Stimulated activated CD4-positive, alpha-beta T cell treated with anti-CD3 and anti-CD28 coated beads, Interleukin-1b, Interleukin-23, amount 100 ng/mL, for 24 hours (primary cell): ENCODE measurements around the gene IGFBP7.

Experiments
- DNase-seq, 4 experiments: peaks; one replicate each; pipeline ENCODE4 v3.0.0-alpha.2; 2020; ENCODE audit warnings: low read depth in 4 of 4, low spot score in 1 of 4

IGFBP7 gene

DNA sequence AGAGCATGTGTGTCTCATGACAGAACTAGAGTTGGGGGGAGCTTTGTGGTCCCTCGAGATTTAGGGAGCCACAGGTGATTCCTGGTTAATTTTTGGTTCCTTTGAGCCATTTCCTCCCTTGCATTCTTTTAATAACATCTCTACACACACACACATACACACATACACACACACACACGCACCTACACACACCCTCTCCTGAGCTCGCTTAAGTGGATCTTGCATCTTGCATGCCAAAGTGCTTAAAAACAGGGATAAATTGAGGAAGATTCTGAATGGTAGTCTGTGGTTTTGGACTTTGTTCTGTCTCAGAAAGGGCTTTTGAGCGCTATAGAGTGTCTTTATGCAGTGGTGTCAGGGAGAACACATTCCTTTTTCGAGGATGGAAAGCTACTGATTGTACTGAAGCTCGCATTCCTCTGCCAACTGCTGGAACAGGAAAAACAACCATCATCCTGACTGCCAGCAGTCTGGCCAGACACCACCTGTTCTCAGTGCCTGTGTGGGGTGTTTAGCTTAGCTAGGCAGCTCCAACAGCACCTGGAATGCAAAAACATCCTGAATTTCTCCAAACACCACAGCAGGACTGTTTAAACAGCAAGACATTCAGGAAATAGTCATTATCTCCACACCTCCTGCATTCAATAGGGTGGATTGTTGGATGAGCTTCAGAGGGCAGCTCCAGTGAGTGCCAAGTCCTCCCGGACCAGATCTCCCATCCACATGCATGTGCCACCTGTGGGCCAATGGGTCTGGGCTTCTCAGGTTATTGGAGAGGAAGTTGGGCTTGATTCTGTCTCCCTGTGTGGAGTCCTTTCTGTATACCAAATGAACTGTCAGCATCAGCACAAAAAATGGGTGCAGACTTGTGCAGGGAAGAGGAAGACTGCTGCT, 21.9 kb upstream of the IGFBP7 start:
- no peak for DNase-seq

DNA sequence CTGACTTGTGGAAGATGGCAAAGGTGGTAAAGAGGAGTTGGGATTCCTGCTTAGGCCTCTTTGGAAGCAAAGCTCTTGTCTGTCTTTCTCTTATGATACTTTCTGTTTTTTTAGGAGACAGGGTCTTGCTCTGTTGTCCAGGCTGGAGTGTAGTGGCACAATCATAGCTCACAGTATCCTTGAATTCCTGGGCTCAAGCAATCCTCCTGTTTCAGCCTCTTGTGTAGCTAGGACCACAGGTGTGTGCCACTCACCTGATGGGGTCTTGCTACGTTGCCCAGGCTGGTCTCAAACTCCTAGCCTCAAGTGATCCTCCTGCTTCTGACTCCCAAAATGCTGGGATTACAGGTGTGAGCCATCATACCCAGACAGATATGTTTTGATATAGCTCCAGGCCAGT, 19.3 kb upstream of the IGFBP7 start:
- DNase-seq: no peak

DNA sequence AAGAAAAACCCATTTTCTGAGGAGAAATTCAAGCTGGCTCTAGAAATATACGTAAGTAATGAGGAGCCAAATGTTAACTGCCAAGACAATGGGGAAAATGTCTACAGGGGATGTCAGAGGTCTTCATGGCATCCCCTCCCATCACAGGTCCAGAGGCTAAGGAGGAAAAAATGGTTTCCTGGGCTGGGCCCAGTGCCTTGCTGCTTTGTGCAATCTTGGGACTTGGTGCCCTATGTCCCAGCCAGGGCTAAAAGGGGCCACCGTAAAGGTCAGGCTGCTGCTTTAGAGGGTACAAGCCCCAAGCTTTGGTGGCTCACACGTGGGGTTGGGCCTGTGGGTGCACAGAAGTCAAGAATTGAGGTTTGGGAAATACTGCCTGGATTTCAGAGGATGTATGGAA, 17.2 kb upstream of the IGFBP7 start:
- DNase-seq: no peak

DNA sequence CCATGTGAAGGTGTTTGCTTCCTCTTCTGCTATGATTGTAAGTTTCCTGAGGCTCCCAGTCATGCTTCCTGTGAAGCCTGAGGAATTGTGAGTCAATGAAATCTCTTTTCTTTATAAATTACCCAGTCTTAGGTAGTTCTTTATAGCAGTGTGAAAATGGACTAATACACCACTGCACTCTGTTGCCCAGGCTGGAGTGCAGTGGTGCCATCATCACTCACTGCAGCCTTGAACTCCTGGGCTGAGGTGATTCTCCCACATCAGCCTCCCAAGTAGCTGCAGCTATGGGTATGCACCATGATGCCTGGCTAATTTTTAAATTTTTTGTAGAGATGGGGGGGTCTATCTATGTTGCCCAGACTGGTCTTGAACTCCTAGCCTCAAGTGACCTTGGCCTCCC, 15.8 kb upstream of the IGFBP7 start:
- DNase-seq: no peak

DNA sequence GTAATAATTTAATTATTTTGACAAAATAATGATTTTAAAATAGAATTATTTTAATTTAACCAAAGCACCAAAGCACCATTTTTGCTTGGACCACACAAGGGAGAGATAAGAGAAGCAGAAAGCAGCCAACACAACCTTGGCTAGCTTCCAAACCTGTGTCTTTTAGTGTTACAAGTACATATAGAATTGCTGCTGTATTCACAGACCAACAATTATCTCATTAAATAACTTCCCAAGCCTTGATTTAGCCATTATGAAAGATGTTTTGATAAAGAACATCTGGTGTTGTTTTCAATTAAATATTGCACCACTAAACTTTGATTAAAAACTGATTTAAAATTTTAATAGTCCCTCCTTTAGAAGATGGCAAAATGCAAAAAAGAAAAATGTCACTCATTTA, 14.0 kb upstream of the IGFBP7 start:
- DNase-seq: no peak

DNA sequence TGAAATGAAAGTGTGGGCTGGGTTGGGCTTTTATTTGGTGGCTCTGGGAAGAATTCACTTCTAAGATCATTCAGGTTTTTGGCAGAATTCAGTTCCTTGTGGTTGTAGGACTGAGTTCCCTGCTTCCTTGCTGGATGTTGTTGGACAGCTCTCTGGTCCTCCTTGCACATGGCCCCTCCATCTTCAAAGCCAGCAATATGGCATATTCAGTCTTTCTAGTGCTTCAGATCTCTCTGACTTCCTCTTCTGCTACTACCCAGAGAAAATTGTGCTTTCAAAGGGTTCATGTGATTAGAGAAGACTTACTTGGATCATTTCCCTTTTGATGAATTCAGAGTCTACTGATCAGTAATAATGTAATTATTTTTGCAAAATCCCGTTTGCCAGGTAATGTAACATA, 12.8 kb upstream of the IGFBP7 start:
- no peak for DNase-seq

DNA sequence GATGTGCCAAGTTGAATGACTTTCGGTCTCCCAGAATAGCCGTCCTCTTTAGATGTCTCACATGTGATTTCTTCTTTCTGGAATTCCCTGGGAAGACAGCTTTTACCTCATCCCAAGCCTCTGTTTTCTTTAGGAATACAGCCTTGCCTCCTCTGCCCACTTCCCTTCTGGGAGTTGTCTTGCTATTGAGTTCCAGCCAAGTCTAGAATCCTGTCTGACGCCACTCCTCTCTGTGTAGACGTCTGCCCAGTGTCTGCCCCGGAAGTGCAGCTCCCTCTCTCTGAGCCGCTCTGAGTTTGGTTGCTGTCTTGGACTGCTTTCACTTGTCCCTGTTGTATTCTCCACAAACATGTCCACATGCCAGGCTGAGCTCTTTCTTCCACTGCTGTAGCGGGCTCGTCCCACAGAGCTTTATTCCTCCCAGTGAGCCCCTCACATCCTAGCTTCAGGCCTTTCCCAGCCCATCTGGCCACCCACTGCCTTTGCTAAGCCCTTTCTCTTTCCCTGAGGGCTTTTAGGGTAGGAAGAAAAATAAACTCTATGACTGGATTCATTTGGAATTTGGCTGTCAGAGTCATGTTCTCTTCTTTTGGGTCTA, 9.0 kb upstream of the IGFBP7 start:
- no peak for DNase-seq

DNA sequence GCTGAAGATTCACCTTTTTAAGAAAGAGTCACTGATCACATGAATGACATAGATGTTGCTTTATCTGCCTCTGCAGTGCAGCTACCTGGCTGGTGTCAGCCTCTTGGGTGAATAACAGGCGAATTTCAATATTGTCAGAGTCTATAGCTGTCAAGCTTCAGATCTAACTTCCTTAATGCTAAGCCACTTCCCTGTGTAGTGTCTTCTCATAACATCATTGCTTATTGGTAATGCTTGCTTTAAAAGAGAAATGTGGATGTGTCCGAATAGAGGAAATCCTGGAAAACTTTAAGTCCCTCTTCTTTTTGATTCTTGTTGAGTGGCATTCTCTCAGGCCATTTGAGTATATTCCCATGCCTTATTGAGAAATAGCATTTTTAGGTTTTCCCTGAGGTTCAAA, 7.3 kb upstream of the IGFBP7 start:
- DNase-seq: no peak

DNA sequence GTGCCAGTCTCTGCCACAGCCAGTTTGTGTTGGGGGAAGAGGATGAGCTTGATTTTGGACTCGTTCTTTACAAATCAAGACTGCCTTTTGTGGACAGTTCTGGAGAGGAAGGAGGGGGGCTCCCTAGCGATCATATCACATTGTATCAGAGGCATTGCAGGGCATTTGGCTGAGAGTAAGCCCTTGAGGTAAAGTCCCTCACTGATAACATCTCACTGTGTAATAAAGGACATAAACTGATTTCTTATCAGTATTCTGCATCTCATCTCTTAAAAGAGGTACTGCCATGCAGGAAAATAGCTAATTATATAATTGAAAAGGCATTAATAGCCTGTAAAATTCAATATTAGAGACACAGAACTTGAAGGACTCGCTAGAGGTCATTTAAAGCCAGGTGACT, 6.1 kb upstream of the IGFBP7 start:
- DNase-seq: no peak

DNA sequence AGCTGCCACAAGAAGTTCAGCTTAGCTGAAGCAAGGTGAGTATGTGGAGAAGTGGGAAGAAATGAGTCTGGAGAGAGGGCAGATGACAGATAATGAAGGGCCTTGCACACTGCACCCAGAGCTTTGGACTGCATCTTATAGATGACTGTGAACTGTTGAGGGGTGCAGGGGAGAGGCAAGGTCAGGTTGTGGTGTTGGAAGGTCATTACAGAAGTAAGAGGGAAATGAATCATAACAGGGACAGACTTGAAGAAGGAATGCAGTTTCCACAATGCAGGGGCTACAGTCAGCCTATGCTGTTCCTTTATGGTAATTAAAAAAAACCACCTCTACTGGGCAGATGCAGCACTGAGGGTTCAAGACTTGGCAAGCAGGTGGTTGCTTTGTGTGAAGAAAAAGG, 4.8 kb upstream of the IGFBP7 start:
- DNase-seq: no peak

DNA sequence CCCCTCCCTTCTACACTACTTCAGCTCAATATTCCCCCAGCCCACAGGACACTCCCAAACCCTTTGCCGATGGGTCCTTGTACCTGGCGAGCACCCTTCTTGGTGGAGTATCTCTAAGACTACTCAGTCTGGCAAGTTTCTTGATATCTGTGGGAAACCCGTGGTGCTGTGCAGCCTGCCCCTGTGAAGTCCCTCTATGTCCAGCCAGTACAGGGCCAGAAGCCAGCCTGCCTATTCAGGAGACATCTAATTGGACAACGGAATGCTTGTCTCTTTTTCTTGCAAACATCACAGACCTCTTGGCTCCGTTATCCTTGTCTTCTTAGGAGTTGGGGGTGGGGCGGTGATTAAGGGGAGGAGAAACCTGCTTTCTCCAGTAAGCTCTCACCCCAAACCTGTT, 3.7 kb upstream of the IGFBP7 start:
- DNase-seq: no peak

DNA sequence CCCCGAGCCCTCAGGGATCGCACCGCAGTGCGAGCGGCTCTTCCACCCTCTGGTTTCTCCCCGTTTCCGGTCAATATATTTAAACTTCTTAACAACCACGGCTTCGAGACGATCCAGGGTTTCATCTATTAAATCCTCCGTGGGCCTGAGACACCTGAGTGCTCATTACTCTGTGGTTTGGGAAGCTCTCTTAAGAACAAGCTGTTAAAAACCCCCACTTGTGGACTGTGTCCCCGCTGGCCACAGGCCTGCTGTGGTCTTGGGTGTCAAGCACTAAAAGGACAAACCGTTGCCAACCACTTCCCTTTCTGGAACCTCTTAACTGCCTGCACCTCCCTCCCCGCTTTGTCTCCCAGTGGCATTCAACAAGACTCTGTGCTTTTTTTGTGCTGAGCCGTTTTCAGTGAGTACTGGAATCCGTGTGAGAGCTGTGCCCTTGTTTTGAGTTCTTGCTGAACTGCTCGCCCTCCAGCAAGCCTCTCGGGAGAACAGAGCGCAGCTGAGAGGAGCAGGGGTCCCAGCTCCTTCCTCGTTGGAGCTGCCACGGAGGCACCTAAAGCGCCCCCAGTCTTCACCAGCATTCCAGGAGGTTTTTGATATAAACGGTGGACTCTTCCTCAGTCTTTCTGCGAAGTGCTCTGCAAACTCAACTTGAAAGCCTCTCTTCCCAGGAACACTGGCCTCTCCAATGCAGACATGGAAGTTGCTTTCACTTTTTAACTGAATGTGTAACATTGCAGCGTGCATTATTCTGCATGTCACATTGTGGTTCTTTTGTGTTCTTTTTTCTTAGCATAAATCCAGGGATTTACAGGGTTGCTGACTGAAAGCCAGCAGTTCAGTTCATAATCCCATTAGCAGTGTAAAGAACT, 691 bp upstream of the IGFBP7 start:
- no peak for DNase-seq

DNA sequence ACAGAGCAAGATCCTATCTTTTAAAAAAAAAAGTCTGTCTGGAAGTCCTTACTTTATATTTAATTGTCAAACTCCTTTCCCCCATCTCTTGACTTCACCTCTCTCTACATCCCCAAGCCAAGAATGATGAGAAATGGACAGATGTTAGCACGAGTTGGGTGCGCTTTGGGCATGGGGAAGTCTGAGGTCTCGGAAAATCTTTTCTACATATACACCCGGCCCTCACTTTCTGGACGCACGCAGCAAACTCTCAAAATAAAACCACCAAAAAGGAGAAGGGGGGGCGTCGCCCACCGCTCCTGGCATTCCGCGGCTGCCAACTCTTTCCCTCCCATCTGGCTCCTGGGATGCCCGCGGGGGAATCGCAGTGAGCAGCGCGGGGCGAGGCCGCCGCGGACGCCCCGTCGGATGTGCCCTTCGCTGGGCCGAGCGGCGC, 756 bp downstream of the IGFBP7 start:
- DNase-seq: no peak

DNA sequence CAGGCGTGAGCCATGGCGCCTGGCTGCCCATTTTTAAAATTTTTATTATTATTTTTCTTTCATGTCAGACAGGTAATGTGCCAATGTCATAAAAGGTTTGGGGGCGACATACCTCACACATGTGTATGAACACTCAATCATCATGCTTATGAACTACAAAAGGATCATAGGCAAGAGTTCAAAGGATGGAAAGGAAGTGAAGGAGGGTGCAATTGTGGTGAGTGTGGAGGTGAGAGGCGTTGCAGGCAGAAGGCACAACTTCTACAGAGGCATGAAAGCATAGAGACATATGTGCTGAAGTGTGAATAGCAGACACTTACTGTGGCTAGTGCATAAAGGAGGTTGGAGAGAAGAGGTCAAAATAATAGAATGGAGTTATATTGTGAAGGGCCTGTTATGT, 4.0 kb downstream of the IGFBP7 start:
- DNase-seq: no peak

DNA sequence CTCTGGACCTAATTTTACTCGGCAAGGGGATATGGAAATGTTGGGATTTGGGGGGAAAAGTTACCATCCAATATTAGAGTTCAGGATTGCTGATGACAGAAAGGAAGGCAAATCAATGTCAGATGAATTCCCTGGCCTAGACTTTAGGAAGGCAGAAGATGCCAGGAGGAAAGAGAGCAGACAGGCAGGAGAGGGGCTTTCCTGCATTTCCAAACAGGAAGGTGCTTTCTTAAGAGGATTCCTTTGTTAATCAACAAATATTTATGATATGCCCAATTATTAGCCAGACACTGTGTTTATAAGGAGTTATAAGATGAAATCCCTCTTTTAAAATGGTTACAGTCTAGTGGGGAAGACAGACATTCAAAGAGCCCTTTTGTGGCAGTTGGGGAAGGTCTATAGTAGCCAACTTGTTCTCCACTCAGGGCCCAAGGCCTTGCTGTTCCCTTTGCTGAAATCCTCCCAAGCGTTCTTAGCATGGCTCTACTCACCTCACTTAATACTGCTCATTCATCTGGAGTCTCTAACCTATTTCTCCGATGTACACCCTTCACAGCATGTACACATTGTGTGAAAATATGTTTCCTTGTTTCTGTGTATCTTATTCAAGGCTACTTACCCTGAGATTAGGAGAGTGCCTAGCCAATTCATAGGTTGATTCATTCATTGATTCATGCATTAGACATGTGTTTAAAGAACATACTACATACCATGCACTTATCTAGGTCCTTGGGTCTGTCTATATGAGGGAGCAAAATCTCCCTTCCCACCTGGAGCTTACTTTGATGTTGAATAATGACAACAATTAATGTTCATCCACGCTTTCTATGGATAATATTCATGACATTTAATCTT, 5.3 kb downstream of the IGFBP7 start:
- DNase-seq: no peak

DNA sequence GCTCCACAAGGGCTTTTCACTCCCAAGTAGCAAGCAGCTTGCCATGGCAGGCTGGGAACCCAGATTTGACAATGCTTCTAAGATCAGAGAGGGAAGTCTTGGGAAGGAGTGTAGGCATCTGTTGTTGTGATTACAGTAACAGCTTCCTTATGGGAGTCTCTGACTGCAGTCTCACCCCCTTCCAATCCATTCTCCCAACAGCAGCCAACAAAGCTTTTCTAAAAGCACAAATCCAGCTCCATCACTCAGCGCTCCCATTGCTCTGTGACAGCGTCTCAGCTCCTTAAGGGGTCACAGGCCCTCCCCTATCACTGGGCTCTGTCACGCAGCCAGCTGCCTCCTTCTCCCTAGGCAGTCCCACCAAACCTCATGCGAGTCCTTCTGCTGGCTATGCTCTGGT, 7.1 kb downstream of the IGFBP7 start:
- no peak for DNase-seq

DNA sequence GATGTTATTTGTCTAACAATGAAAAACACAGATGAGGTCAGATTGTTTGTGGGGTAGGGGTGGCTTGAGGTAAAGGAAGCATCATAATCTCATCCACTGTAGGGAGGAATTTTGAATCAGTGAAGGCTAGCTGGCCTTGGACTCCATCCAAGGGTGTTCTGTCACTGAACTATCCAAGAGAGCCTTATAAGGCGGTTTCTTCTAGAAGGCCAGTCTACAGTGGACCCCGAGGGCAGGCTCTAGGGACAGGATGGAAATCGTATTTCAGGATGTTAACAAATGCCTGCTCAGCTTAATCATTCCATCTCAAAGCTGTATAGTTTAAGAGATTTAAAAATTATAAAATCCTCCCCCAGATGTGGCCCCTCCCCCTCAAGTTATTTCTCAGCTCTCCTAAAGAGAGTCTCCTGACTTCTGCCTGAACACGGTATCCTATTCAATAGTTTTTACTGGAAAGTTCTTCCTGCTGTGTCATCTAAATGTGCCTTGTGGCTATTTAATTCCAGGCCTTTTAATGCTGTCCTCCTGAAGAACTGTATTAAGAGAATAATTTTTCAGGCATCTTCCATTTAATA, 8.0 kb downstream of the IGFBP7 start:
- no peak for DNase-seq

DNA sequence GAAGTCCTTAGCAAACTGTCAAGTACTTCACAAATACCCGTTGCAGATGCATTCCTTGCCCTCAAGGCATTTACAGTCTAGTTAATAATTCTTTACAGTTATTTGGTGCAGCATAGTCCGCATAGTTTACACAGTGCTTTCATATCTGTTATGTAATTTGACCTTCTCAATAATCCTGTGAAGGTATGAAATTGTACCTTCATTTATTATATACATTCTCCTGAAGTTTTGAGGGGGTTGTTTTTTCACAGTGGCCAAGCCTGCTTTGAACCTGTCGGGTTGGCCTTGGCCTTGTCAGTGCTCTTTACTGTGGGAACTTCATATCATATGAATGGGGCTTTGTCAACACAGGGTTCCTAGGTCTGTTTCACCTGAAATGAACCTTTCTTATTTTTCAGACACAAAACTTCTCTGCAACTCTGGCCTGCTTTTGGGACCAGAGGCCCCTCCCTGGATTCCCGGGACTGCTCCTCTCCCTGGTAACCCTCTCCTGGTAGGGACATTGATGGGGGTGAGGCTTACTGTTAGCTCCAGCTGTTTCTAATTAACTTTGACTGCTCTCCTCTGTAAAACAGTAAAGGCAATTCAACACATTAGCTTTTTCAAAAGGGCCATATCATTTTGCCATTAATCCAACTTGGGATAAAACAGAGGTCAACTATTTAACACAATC, 9.1 kb downstream of the IGFBP7 start:
- no peak for DNase-seq

DNA sequence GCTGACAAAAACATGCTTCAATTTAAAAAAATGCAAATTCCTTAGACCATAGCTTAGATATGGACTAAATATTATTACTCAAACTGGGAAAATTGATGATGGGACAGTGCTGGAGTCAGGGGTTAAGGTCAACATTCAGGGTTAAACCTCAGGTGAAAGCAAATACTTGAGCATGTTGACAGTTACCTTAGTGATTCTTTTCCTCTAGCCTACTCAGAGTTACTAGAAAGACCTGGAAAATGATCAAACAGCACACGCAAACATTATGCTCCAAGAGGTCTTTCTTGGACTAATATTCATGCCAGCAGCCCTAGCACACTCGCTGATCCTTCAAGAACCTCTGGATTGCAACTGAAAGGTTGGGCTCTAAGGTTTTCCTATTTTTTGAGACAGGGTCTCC, 10.8 kb downstream of the IGFBP7 start:
- DNase-seq: no peak

DNA sequence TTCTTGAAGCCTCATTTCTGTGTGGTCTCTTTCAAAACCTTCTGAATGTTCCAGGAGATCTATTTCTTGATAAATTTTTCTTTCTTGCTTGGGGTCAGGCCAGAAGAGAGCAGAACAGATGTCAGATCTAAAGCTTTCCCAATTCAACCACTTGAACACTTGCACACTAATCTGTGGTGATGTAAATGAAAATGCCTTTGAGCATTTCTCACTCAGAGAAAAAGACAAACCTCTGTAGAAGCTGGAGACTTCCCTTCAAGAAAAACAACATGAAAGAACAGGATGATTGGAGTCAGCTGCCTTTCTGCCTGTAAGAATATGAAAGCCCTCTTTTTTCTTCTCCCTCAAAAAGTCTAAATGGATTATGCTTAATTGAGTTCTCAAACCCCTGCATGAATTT, 11.2 kb downstream of the IGFBP7 start:
- no peak for DNase-seq
